ENCODE data around the gene RAB11FIP4. TPM values are rescaled to one million over a fixed set of nuclear protein-coding genes. Genes with fewer than 3 reads are reported as not detected.

Gene RAB11FIP4
- total RNA-seq, 1 donor from 2014 or later, result 103 TPM

GRCh38 chr17:31458829-31459228 is 67.4 kb downstream of the RAB11FIP4 start:
- Mint-ChIP-seq H3K27me3 (ENCODE audit: unreplicated experiment) (peaks cover 3% of the 10 kb centered on the region), H3K4me3 (ENCODE audit: unreplicated experiment) (no peak overlapping the region), H3K4me1 (ENCODE audit: low read depth, unreplicated experiment) (peaks cover 7% of the 10 kb centered on the region), H3K9me3 (ENCODE audit: unreplicated experiment) (peaks cover 4% of the 10 kb centered on the region), H3K36me3 (ENCODE audit: unreplicated experiment) (no peaks in the 10 kb centered on the region), H3K27ac (ENCODE audit: unreplicated experiment) (no peak overlapping the region)
- no peak for DNase-seq
- no peak for TF ChIP-seq CTCF (IDR thresholded peaks at IDR 0.05; ENCODE audit: partially characterized antibody, unreplicated experiment)

- Mint-ChIP-seq H3K9me3 (ENCODE audit: unreplicated experiment) (peaks cover 4% of the 10 kb centered on the region), H3K36me3 (ENCODE audit: unreplicated experiment) (no peaks in the 10 kb centered on the region), H3K27ac (ENCODE audit: unreplicated experiment) (no peak overlapping the region), H3K4me1 (ENCODE audit: low read depth, unreplicated experiment) (peaks cover 7% of the 10 kb centered on the region), H3K27me3 (ENCODE audit: unreplicated experiment) (peaks cover 3% of the 10 kb centered on the region), H3K4me3 (ENCODE audit: unreplicated experiment) (no peak overlapping the region)
- no peak for DNase-seq
- TF ChIP-seq CTCF (IDR thresholded peaks at IDR 0.05; ENCODE audit: partially characterized antibody, unreplicated experiment), result no peak
Observed at GRCh38 chr17:31459716-31460115, 68.2 kb downstream of the RAB11FIP4 start.

- no peak for DNase-seq
- H3K9me3 Mint-ChIP-seq (ENCODE audit: unreplicated experiment), result peaks cover 4% of the 10 kb centered on the region
- peaks cover 3% of the 10 kb centered on the region for H3K27me3 Mint-ChIP-seq (ENCODE audit: unreplicated experiment)
- no peak overlapping the region for H3K27ac Mint-ChIP-seq (ENCODE audit: unreplicated experiment)
- TF ChIP-seq CTCF (IDR thresholded peaks at IDR 0.05; ENCODE audit: partially characterized antibody, unreplicated experiment), result no peak
- H3K36me3 Mint-ChIP-seq (ENCODE audit: unreplicated experiment), result no peaks in the 10 kb centered on the region
- no peak overlapping the region for H3K4me3 Mint-ChIP-seq (ENCODE audit: unreplicated experiment)
- peaks cover 7% of the 10 kb centered on the region for H3K4me1 Mint-ChIP-seq (ENCODE audit: low read depth, unreplicated experiment)
Observed at GRCh38 chr17:31460226-31460721, 68.8 kb downstream of the RAB11FIP4 start.

GRCh38 chr17:31461227-31461810 is 69.8 kb downstream of the RAB11FIP4 start:
- peaks cover 4% of the 10 kb centered on the region for H3K27me3 Mint-ChIP-seq (ENCODE audit: unreplicated experiment)
- no peaks in the 10 kb centered on the region for H3K36me3 Mint-ChIP-seq (ENCODE audit: unreplicated experiment)
- H3K4me1 Mint-ChIP-seq (ENCODE audit: low read depth, unreplicated experiment), result peaks cover 11% of the 10 kb centered on the region
- TF ChIP-seq CTCF (IDR thresholded peaks at IDR 0.05; ENCODE audit: partially characterized antibody, unreplicated experiment), result no peak
- H3K4me3 Mint-ChIP-seq (ENCODE audit: unreplicated experiment), result no peak overlapping the region
- H3K9me3 Mint-ChIP-seq (ENCODE audit: unreplicated experiment), result peaks cover 4% of the 10 kb centered on the region
- no peak overlapping the region for H3K27ac Mint-ChIP-seq (ENCODE audit: unreplicated experiment)
- DNase-seq, result no peak

- peaks cover 11% of the 10 kb centered on the region for H3K4me1 Mint-ChIP-seq (ENCODE audit: low read depth, unreplicated experiment)
- no peak for TF ChIP-seq CTCF (IDR thresholded peaks at IDR 0.05; ENCODE audit: partially characterized antibody, unreplicated experiment)
- H3K27ac Mint-ChIP-seq (ENCODE audit: unreplicated experiment), result no peak overlapping the region
- DNase-seq, result no peak
- peaks cover 4% of the 10 kb centered on the region for H3K9me3 Mint-ChIP-seq (ENCODE audit: unreplicated experiment)
- no peaks in the 10 kb centered on the region for H3K36me3 Mint-ChIP-seq (ENCODE audit: unreplicated experiment)
- no peak overlapping the region for H3K4me3 Mint-ChIP-seq (ENCODE audit: unreplicated experiment)
- H3K27me3 Mint-ChIP-seq (ENCODE audit: unreplicated experiment), result peaks cover 3% of the 10 kb centered on the region
Observed at GRCh38 chr17:31462261-31462660, 70.8 kb downstream of the RAB11FIP4 start.

All from glutamatergic neuron (in vitro differentiated cells).